Measurements from ENCODE around the gene AGAP1. TPM values are rescaled to one million over a fixed set of nuclear protein-coding genes. Genes with fewer than 3 reads are reported as not detected.

The AGAP1 gene
- total RNA-seq, 1 experiment from 2014 or later = 25.8 TPM

DNA sequence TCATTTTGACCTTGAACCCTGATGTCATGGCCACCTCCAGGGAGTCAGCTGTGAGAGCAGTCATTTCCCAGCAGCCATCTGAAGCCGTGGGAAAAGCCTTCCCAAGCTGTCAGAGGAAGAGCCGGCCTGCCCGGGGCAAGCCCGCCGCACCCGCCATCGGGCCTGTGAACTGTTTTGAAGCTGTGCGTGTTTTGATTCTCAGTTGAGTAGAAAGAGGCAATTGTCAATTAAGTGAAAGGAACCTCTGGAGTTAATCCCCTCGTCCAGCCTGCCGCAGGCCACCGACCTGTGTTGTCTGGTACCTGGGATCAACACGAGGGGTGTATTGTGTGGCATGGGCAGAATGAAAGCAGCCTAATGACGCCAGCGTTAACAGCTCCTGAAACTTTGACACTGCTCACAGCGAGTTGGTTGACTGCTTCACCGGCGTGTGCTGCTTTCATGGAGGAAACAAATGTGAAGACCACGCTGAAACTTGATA lies 318.4 kb downstream of the AGAP1 start:
- H3K27me3 ChIP-seq (ENCODE audit: insufficient read depth, low read length) = no peaks in the 10 kb centered on the region
- H3K9me3 Mint-ChIP-seq = no peaks in the 10 kb centered on the region
- no peak overlapping the region for H2BK12ac ChIP-seq (ENCODE audit: insufficient read length, low read depth, low read length)
- H3K14ac ChIP-seq (ENCODE audit: insufficient read depth, low read length) = no peak overlapping the region
- H3K9ac ChIP-seq (ENCODE audit: extremely low read depth, insufficient read length, low read length) = no peak overlapping the region
- H2AFZ ChIP-seq (ENCODE audit: low read length) = no peak overlapping the region
- H3T11ph ChIP-seq (ENCODE audit: low read length) = no peak overlapping the region
- peak overlapping the region; percentile 45 to 82 (median 57); a peak in 4 of 7 replicates for H3K27ac Mint-ChIP-seq
- H3K4me1 ChIP-seq (ENCODE audit: insufficient read depth, low read length) = peaks cover 9% of the 10 kb centered on the region; the same call in 1 of the 2 replicates
- H2BK15ac ChIP-seq (ENCODE audit: low read depth, low read length) = no peak overlapping the region
- no peak overlapping the region for H2BK120ac ChIP-seq (ENCODE audit: low read depth, low read length, poor library complexity, severe bottlenecking)
- H3K23me2 ChIP-seq (ENCODE audit: insufficient read length, low read depth, low read length, poor library complexity, severe bottlenecking) = no peaks in the 10 kb centered on the region
- no peak overlapping the region for H2AK5ac ChIP-seq (ENCODE audit: insufficient read length, low read length)
- H2BK5ac ChIP-seq (ENCODE audit: insufficient read length, low read length) = no peak overlapping the region
- no peak overlapping the region for H4K8ac ChIP-seq (replicated peaks; ENCODE audit: insufficient read length, low read depth, low read length)
- H3K56ac ChIP-seq (ENCODE audit: insufficient read length, low read depth, low read length) = no peak overlapping the region
- H4K20me1 ChIP-seq (ENCODE audit: control insufficient read depth, insufficient read depth, insufficient read length) = no peaks in the 10 kb centered on the region
- peaks cover under 1% of the 10 kb centered on the region; the same call in 1 of the 2 replicates for H3K27me3 Mint-ChIP-seq (ENCODE audit: low read depth)
- no peak overlapping the region for H3K27ac ChIP-seq (ENCODE audit: insufficient read length, low read depth, low read length)
- H2BK20ac ChIP-seq (ENCODE audit: low read depth, low read length, poor library complexity, severe bottlenecking) = no peak overlapping the region
- peaks cover 12 to 32% (median 29%) of the 10 kb centered on the region in 3 experiments for H3K36me3 Mint-ChIP-seq (ENCODE audit: insufficient read depth in 1 of 3, low read depth in 3 of 3)
- no peak overlapping the region for H4K91ac ChIP-seq (ENCODE audit: insufficient read length, low read depth, low read length)
- no peak overlapping the region for H4K5ac ChIP-seq (ENCODE audit: insufficient read length, low read depth, low read length)
- no peak overlapping the region for H3K18ac ChIP-seq (ENCODE audit: insufficient read length, low read depth, low read length)
- H3K4me2 ChIP-seq (ENCODE audit: insufficient read depth, insufficient read length, low read length) = no peak overlapping the region
- no peaks in the 10 kb centered on the region for H3K79me2 ChIP-seq (ENCODE audit: insufficient read depth, low read length)
- no peaks in the 10 kb centered on the region for H3K9me3 ChIP-seq (ENCODE audit: control insufficient read depth, low read depth, low read length)
- H3K79me1 ChIP-seq (ENCODE audit: insufficient read depth, low read depth, low read length, poor library complexity, severe bottlenecking) = no peaks in the 10 kb centered on the region
- no peak overlapping the region for H3K23ac ChIP-seq (ENCODE audit: insufficient read length, low read depth, low read length)
- no peak overlapping the region for H3K4ac ChIP-seq (ENCODE audit: low read depth, low read length)
- TF ChIP-seq, protein P1, sequence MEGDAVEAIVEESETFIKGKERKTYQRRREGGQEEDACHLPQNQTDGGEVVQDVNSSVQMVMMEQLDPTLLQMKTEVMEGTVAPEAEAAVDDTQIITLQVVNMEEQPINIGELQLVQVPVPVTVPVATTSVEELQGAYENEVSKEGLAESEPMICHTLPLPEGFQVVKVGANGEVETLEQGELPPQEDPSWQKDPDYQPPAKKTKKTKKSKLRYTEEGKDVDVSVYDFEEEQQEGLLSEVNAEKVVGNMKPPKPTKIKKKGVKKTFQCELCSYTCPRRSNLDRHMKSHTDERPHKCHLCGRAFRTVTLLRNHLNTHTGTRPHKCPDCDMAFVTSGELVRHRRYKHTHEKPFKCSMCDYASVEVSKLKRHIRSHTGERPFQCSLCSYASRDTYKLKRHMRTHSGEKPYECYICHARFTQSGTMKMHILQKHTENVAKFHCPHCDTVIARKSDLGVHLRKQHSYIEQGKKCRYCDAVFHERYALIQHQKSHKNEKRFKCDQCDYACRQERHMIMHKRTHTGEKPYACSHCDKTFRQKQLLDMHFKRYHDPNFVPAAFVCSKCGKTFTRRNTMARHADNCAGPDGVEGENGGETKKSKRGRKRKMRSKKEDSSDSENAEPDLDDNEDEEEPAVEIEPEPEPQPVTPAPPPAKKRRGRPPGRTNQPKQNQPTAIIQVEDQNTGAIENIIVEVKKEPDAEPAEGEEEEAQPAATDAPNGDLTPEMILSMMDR (conservative IDR thresholded peaks at IDR 0.05) = no peak
- DNase-seq = no peak
- peaks cover 22 to 26% of the 10 kb centered on the region in 2 experiments for H3K4me1 Mint-ChIP-seq
- WGBS (ENCODE audit: extremely low coverage, insufficient read length, low lambda C conversion rate) = no CpG with 5 or more reads among the region's 18 CpGs
- no peak overlapping the region for H3K4me3 Mint-ChIP-seq

Measured in H9 (cell line).